Common myeloid progenitor, CD34-positive (primary cell): Measurements from ENCODE around the gene INKA2.
A peak's percentile ranks its signal among the peaks of the same experiment; 100 is the strongest.

Experiments
- CTCF ChIA-PET: fragments of 350-600 bp; sonication (Branson Sonifier 250); formaldehyde crosslinking; loops from one replicate; lab custom pipeline; 2021; ENCODE audit warnings: antibody characterized with exemption; lab: Charles Lee
- POLR2A ChIA-PET: fragments of 350-600 bp; sonication (Branson Sonifier 250); formaldehyde crosslinking; loops from one replicate; lab custom pipeline; 2021; ENCODE audit warnings: antibody characterized with exemption; lab: Charles Lee
- DNase-seq, 3 donors: peaks; one replicate each; pipeline versions ENCODE4 v3.0.0 to v3.0.0-alpha.2; 2013
- H3K27ac ChIP-seq, 2 experiments: 1 replicate in 1 of 2; 2 replicates in 1 of 2; pipeline ENCODE4 v1.7.0; 2013; ENCODE audit warnings: inconsistent platforms in 2 of 2, low read length in 2 of 2, mild to moderate bottlenecking in 2 of 2, low read depth in 1 of 2, moderate library complexity in 1 of 2; ENCODE audit not compliant: severe bottlenecking in 2 of 2, insufficient read depth in 1 of 2, poor library complexity in 1 of 2
- H3K27me3 ChIP-seq, 5 experiments: replicated peaks in 2 of 5; 1 replicate in 3 of 5; 2 replicates in 2 of 5; pipeline versions ENCODE4 v1.6.1 to v1.7.0; 2013; ENCODE audit warnings: low read length in 4 of 5, mild to moderate bottlenecking in 2 of 5, moderate library complexity in 2 of 5, inconsistent platforms in 1 of 5; ENCODE audit not compliant: insufficient read depth in 5 of 5, control insufficient read depth in 4 of 5
- H3K36me3 ChIP-seq, 4 experiments: 1 replicate in 2 of 4; 2 replicates in 2 of 4; pipeline versions ENCODE4 v1.6.1 to v1.7.0; 2013; ENCODE audit warnings: low read length in 3 of 4, control low read depth in 1 of 4, mild to moderate bottlenecking in 1 of 4; ENCODE audit not compliant: control insufficient read depth in 4 of 4, insufficient read depth in 4 of 4
- H3K4me1 ChIP-seq, 4 experiments: 1 replicate in 3 of 4; 2 replicates in 1 of 4; pipeline versions ENCODE4 v1.6.1 to v1.7.1; 2013; ENCODE audit warnings: low read length in 3 of 4, mild to moderate bottlenecking in 3 of 4, control low read depth in 1 of 4, inconsistent platforms in 1 of 4, moderate library complexity in 1 of 4; ENCODE audit not compliant: control insufficient read depth in 4 of 4, insufficient read depth in 4 of 4; ENCODE audit errors: control extremely low read depth in 1 of 4
- H3K4me3 ChIP-seq, 7 experiments: 1 replicate in 4 of 7; 2 replicates in 3 of 7; pipeline versions ENCODE4 v1.5.1 to v1.7.0; 2013; ENCODE audit warnings: mild to moderate bottlenecking in 7 of 7, low read length in 6 of 7, moderate library complexity in 6 of 7, inconsistent platforms in 2 of 7, low read depth in 2 of 7, control low read depth in 1 of 7; ENCODE audit not compliant: insufficient read depth in 4 of 7, control insufficient read depth in 1 of 7; ENCODE audit errors: extremely low read depth in 1 of 7
- H3K9me3 ChIP-seq, 5 experiments: 1 replicate in 4 of 5; 2 replicates in 1 of 5; pipeline versions ENCODE4 v1.6.1 to v1.7.1; 2013; ENCODE audit warnings: low read length in 4 of 5, mild to moderate bottlenecking in 2 of 5, inconsistent platforms in 1 of 5, low read depth in 1 of 5, moderate library complexity in 1 of 5; ENCODE audit not compliant: control insufficient read depth in 4 of 5, insufficient read depth in 2 of 5; ENCODE audit errors: control extremely low read depth in 1 of 5
- WGBS: methylation state at CpG from one replicate; pipeline ENCODE4 v1.1.5; 2013; ENCODE audit not compliant: insufficient coverage; 5-methylcytosine and 5-hydroxymethylcytosine counted together

The INKA2 gene

GRCh38 chr1:111754984-111755330 is 15.8 kb upstream of the INKA2 start:
- H3K4me1 ChIP-seq = peaks cover 6 to 31% (median 19%) of the 10 kb centered on the region in 4 experiments
- peak overlapping the region; percentile 92 to 96 for H3K27ac ChIP-seq
- H3K9me3 ChIP-seq = no peaks in the 10 kb centered on the region
- 0% methylated on average over 12 of the region's 12 CpGs for WGBS
- peak overlapping the region; percentile 57 to 92 (median 85) for H3K4me3 ChIP-seq
- ChIA-PET CTCF (interaction anchor here (0.7 to 6.2 kb wide), 13 partner anchors 11 to 278 kb away, joined by 3 to 69 read pairs (median 7); partner anchors contain the start of gene INKA2), POLR2A (interaction anchor here (0.7 to 1.5 kb wide), 5 partner anchors 15 to 247 kb away, joined by 3 to 7 read pairs (median 5); partner anchors contain the start of gene INKA2)
- peaks cover 0 to 17% (median 5%) of the 10 kb centered on the region in 4 experiments for H3K36me3 ChIP-seq
- DNase-seq = no peak
- H3K27me3 ChIP-seq = no peaks in the 10 kb centered on the region

- no CpG with 5 or more reads among the region's 2 CpGs for WGBS
- no peak overlapping the region for H3K27ac ChIP-seq
- H3K4me1 ChIP-seq = peaks cover 6 to 27% (median 16%) of the 10 kb centered on the region in 4 experiments
- H3K36me3 ChIP-seq = peaks cover 0 to 1% (median 0%) of the 10 kb centered on the region in 4 experiments
- POLR2A ChIA-PET = interaction anchor here (0.8 kb wide), 1 partner anchor 9 kb away, joined by 3 read pairs; no protein-coding TSS in a partner anchor
- CTCF ChIA-PET = interaction anchor here (1.2 to 4.4 kb wide), 8 partner anchors 9 to 303 kb away, joined by 3 to 46 read pairs (median 10); partner anchors contain the start of genes ATP5PB, INKA2 and WDR77
- no peak overlapping the region for H3K4me3 ChIP-seq
- H3K9me3 ChIP-seq = no peaks in the 10 kb centered on the region
- DNase-seq = no peak
- H3K27me3 ChIP-seq = no peaks in the 10 kb centered on the region
Observed at GRCh38 chr1:111751906-111752575, 12.8 kb upstream of the INKA2 start.

GRCh38 chr1:111750856-111751255 is 11.7 kb upstream of the INKA2 start:
- H3K4me1 ChIP-seq = peaks cover 0 to 21% (median 8%) of the 10 kb centered on the region in 4 experiments
- 100% methylated on average over 2 of the region's 2 CpGs for WGBS

GRCh38 chr1:111749628-111750027 is 10.4 kb upstream of the INKA2 start:
- no peak for DNase-seq
- no peaks in the 10 kb centered on the region for H3K36me3 ChIP-seq
- H3K4me3 ChIP-seq = no peak overlapping the region
- WGBS = 88% methylated on average over 3 of the region's 3 CpGs
- H3K27ac ChIP-seq = no peak overlapping the region
- peaks cover 0 to 15% (median 3%) of the 10 kb centered on the region in 4 experiments for H3K4me1 ChIP-seq
- no peaks in the 10 kb centered on the region for H3K9me3 ChIP-seq
- peaks cover 0 to 2% (median 0%) of the 10 kb centered on the region in 5 experiments for H3K27me3 ChIP-seq
- CTCF ChIA-PET = interaction anchor here (0.7 to 4.4 kb wide), 9 partner anchors 9 to 340 kb away, joined by 3 to 46 read pairs (median 6); partner anchors contain the start of gene INKA2
- POLR2A ChIA-PET = no interaction called here

More at GRCh38 chr1:111750856-111751255, 11.7 kb upstream of the INKA2 start:
- Histone ChIP-seq H3K9me3 (no peaks in the 10 kb centered on the region), H3K4me3 (no peak overlapping the region), H3K27ac (no peak overlapping the region), H3K27me3 (no peaks in the 10 kb centered on the region), H3K36me3 (no peaks in the 10 kb centered on the region)
- CTCF ChIA-PET = interaction anchor here (0.9 to 4.4 kb wide), 11 partner anchors 8 to 274 kb away, joined by 3 to 46 read pairs (median 4); partner anchors contain the start of gene INKA2
- POLR2A ChIA-PET = interaction anchor here (1.1 kb wide), 1 partner anchor 18 kb away, joined by 3 read pairs; no protein-coding TSS in a partner anchor
- DNase-seq = no peak

GRCh38 chr1:111747947-111748346 is 8.8 kb upstream of the INKA2 start:
- CTCF ChIA-PET = interaction anchor here (1.0 to 6.5 kb wide), 6 partner anchors 12 to 36 kb away, joined by 4 to 58 read pairs (median 12); no protein-coding TSS in a partner anchor
- Histone ChIP-seq H3K36me3 (no peaks in the 10 kb centered on the region), H3K4me3 (no peak overlapping the region), H3K27ac (no peak overlapping the region), H3K4me1 (peaks cover 0 to 14% (median 9%) of the 10 kb centered on the region in 4 experiments), H3K27me3 (peaks cover 0 to 4% (median 0%) of the 10 kb centered on the region in 5 experiments), H3K9me3 (no peaks in the 10 kb centered on the region)
- DNase-seq = no peak
- POLR2A ChIA-PET = no interaction called here
- 100% methylated on average over 2 of the region's 4 CpGs for WGBS

- POLR2A ChIA-PET = interaction anchor here (0.6 kb wide), 1 partner anchor 231 kb away, joined by 3 read pairs; no protein-coding TSS in a partner anchor
- Histone ChIP-seq H3K4me3 (no peak overlapping the region), H3K27ac (no peak overlapping the region), H3K4me1 (peaks cover 0 to 19% (median 8%) of the 10 kb centered on the region in 4 experiments), H3K9me3 (no peaks in the 10 kb centered on the region), H3K27me3 (peaks cover 0 to 6% (median 1%) of the 10 kb centered on the region in 5 experiments), H3K36me3 (no peaks in the 10 kb centered on the region)
- 80% methylated on average over 3 of the region's 3 CpGs for WGBS
- CTCF ChIA-PET = interaction anchor here (0.5 to 6.5 kb wide), 12 partner anchors 9 to 271 kb away, joined by 3 to 58 read pairs (median 4); no protein-coding TSS in a partner anchor
- DNase-seq = peak; percentile 74 to 85 (median 81)
Observed at GRCh38 chr1:111747282-111747734, 8.1 kb upstream of the INKA2 start.
